PFSK-1 (cell line): Measurements from ENCODE around the gene B3GLCT.

Source experiments
- FOXP2 ChIP-seq: optimal IDR thresholded peaks from 2 replicates; pipeline ENCODE3; 2011; ENCODE audit warnings: borderline replicate concordance, control low read depth, inconsistent platforms; ENCODE audit not compliant: insufficient read depth; ENCODE audit errors: extremely low read length, extremely low read depth
- POLR2AphosphoS5 ChIP-seq: IDR thresholded peaks from 2 replicates; pipeline ENCODE4 v1.6.1; 2012; ENCODE audit warnings: low read depth, mild to moderate bottlenecking, control low read depth, low read length, moderate library complexity
- REST ChIP-seq, 2 experiments: IDR thresholded peaks; 2 replicates each; pipeline versions ENCODE4 v1.6.1 to v1.8.0; 2011 to 2012; ENCODE audit warnings: low read depth in 2 of 2, low read length in 2 of 2, control low read depth in 1 of 2, inconsistent platforms in 1 of 2, mild to moderate bottlenecking in 1 of 2, moderate library complexity in 1 of 2; ENCODE audit not compliant: insufficient read depth in 1 of 2
- SIN3A ChIP-seq: IDR thresholded peaks from 2 replicates; pipeline ENCODE4 v1.6.1; 2012; ENCODE audit warnings: mild to moderate bottlenecking, low read length, moderate library complexity, borderline replicate concordance; ENCODE audit not compliant: insufficient read depth
- TAF1 ChIP-seq: IDR thresholded peaks from 2 replicates; pipeline ENCODE4 v1.6.1; 2012; ENCODE audit warnings: low read length, control low read depth, borderline replicate concordance; ENCODE audit not compliant: insufficient read depth

The B3GLCT gene

GRCh38 chr13:31351376-31351775 lies 151.6 kb downstream of the B3GLCT start:
- TF ChIP-seq REST (IDR thresholded peaks at IDR 0.05; ENCODE audit: insufficient read depth in 1 of 2, low read depth in 2 of 2, low read length in 2 of 2), result no peak
- TF ChIP-seq SIN3A, result no peak
- TF ChIP-seq FOXP2, result no peak
- TF ChIP-seq TAF1, result no peak
- TF ChIP-seq POLR2AphosphoS5, result no peak

- no peak for TF ChIP-seq TAF1
- no peak for TF ChIP-seq POLR2AphosphoS5
- TF ChIP-seq SIN3A, result no peak
- TF ChIP-seq FOXP2, result no peak
- no peak for TF ChIP-seq REST (IDR thresholded peaks at IDR 0.05; ENCODE audit: insufficient read depth in 1 of 2, low read depth in 2 of 2, low read length in 2 of 2)
These were observed 152.7 kb downstream of the B3GLCT start for GRCh38 chr13:31352467-31352866.

- no peak for TF ChIP-seq FOXP2
- TF ChIP-seq REST (IDR thresholded peaks at IDR 0.05; ENCODE audit: insufficient read depth in 1 of 2, low read depth in 2 of 2, low read length in 2 of 2), result no peak
- TF ChIP-seq TAF1, result no peak
- TF ChIP-seq POLR2AphosphoS5, result no peak
- no peak for TF ChIP-seq SIN3A
These were observed 155.2 kb downstream of the B3GLCT start for GRCh38 chr13:31355001-31355400.

- TF ChIP-seq POLR2AphosphoS5 (no peak), TAF1 (no peak), SIN3A (no peak), REST (IDR thresholded peaks at IDR 0.05; ENCODE audit: insufficient read depth in 1 of 2, low read depth in 2 of 2, low read length in 2 of 2) (no peak), FOXP2 (no peak)
These were observed 157.2 kb downstream of the B3GLCT start for GRCh38 chr13:31356991-31357390.

- TF ChIP-seq POLR2AphosphoS5 (no peak), FOXP2 (no peak), SIN3A (no peak), TAF1 (no peak), REST (IDR thresholded peaks at IDR 0.05; ENCODE audit: insufficient read depth in 1 of 2, low read depth in 2 of 2, low read length in 2 of 2) (no peak)
These were observed 157.8 kb downstream of the B3GLCT start for GRCh38 chr13:31357581-31357980.
